IPS DF 6.9 (cell line): ENCODE measurements around the gene CAMTA1.

Experiments
- DNase-seq: peaks from one replicate; pipeline ENCODE4 v3.0.0-alpha.2; 2013; ENCODE audit warnings: low read depth, low spot score
- H3K27ac ChIP-seq: one replicate; pipeline ENCODE4 v1.5.1; 2013; ENCODE audit warnings: low read length, control low read depth
- H3K27me3 ChIP-seq: 2 replicates; pipeline ENCODE4 v1.6.1; 2013; ENCODE audit warnings: mild to moderate bottlenecking, low read length; ENCODE audit not compliant: control insufficient read depth, insufficient read depth
- H3K36me3 ChIP-seq: 2 replicates; pipeline ENCODE4 v1.6.1; 2013; ENCODE audit warnings: low read length; ENCODE audit not compliant: control insufficient read depth, insufficient read depth
- H3K4me1 ChIP-seq: 2 replicates; pipeline ENCODE4 v1.6.1; 2013; ENCODE audit warnings: low read length; ENCODE audit not compliant: control insufficient read depth, insufficient read depth
- H3K4me3 ChIP-seq: 2 replicates; pipeline ENCODE4 v1.5.1; 2013; ENCODE audit warnings: mild to moderate bottlenecking, low read length
- H3K9me3 ChIP-seq: 2 replicates; pipeline ENCODE4 v1.6.1; 2013; ENCODE audit warnings: low read length, inconsistent platforms; ENCODE audit not compliant: control insufficient read depth, insufficient read depth
- WGBS: extraction: QIAGEN DNeasy Blood & Tissue Kit; methylation state at CpG from one replicate; pipeline ENCODE4 v1.1.7; 2013; ENCODE audit warnings: mixed read lengths, missing lambda C conversion rate; ENCODE audit not compliant: insufficient read length, insufficient coverage; 5-methylcytosine and 5-hydroxymethylcytosine counted together

CAMTA1 gene

GRCh38 chr1:7674972-7675371 is 889.7 kb downstream of the CAMTA1 start:
- peaks cover 6% of the 10 kb centered on the region for H3K4me1 ChIP-seq
- no peaks in the 10 kb centered on the region for H3K36me3 ChIP-seq
- no peak overlapping the region for H3K27ac ChIP-seq
- no peaks in the 10 kb centered on the region for H3K9me3 ChIP-seq
- DNase-seq: no peak
- no peaks in the 10 kb centered on the region for H3K27me3 ChIP-seq
- no CpG with 5 or more reads among the region's 4 CpGs for WGBS
- no peak overlapping the region for H3K4me3 ChIP-seq

- no peaks in the 10 kb centered on the region; the same call in 1 of the 2 replicates for H3K27me3 ChIP-seq
- H3K27ac ChIP-seq: no peak overlapping the region
- WGBS: no CpG with 5 or more reads among the region's 19 CpGs
- 0 out of 2 replicates have a peak, but pooled peaks cover 1% of the 10 kb centered on the region for H3K4me1 ChIP-seq
- no peak overlapping the region for H3K4me3 ChIP-seq
- H3K9me3 ChIP-seq: no peaks in the 10 kb centered on the region
- no peak for DNase-seq
- no peaks in the 10 kb centered on the region for H3K36me3 ChIP-seq
Measured at GRCh38 chr1:7675431-7676273, 890.4 kb downstream of the CAMTA1 start.

- WGBS: no CpG with 5 or more reads among the region's 15 CpGs
- no peak for DNase-seq
- H3K27me3 ChIP-seq: no peaks in the 10 kb centered on the region; the same call in 1 of the 2 replicates
- H3K4me1 ChIP-seq: peaks cover 1% of the 10 kb centered on the region; the same call in 1 of the 2 replicates
- H3K36me3 ChIP-seq: no peaks in the 10 kb centered on the region
- H3K27ac ChIP-seq: no peak overlapping the region
- no peaks in the 10 kb centered on the region for H3K9me3 ChIP-seq
- no peak overlapping the region for H3K4me3 ChIP-seq
Measured at GRCh38 chr1:7676274-7676945, 891.2 kb downstream of the CAMTA1 start.

GRCh38 chr1:7677111-7677510 is 891.9 kb downstream of the CAMTA1 start:
- H3K4me1 ChIP-seq: peaks cover 1% of the 10 kb centered on the region; the same call in 1 of the 2 replicates
- WGBS: no CpG with 5 or more reads among the region's 7 CpGs
- H3K9me3 ChIP-seq: no peaks in the 10 kb centered on the region
- H3K36me3 ChIP-seq: no peaks in the 10 kb centered on the region
- no peak for DNase-seq
- H3K4me3 ChIP-seq: no peak overlapping the region
- H3K27me3 ChIP-seq: no peaks in the 10 kb centered on the region; the same call in 1 of the 2 replicates
- no peak overlapping the region for H3K27ac ChIP-seq

- Histone ChIP-seq H3K9me3 (no peaks in the 10 kb centered on the region), H3K36me3 (no peaks in the 10 kb centered on the region), H3K4me3 (no peak overlapping the region), H3K4me1 (peaks cover 1% of the 10 kb centered on the region), H3K27ac (no peak overlapping the region), H3K27me3 (no peaks in the 10 kb centered on the region; the same call in 1 of the 2 replicates)
- no CpG with 5 or more reads among the region's 10 CpGs for WGBS
- no peak for DNase-seq
Measured at GRCh38 chr1:7677815-7678214, 892.6 kb downstream of the CAMTA1 start.

- H3K4me1 ChIP-seq: peaks cover 1% of the 10 kb centered on the region
- H3K27me3 ChIP-seq: no peaks in the 10 kb centered on the region; the same call in 1 of the 2 replicates
- no CpG with 5 or more reads among the region's 9 CpGs for WGBS
- H3K4me3 ChIP-seq: no peak overlapping the region
- H3K9me3 ChIP-seq: no peaks in the 10 kb centered on the region
- no peak for DNase-seq
- no peak overlapping the region for H3K27ac ChIP-seq
- H3K36me3 ChIP-seq: no peaks in the 10 kb centered on the region
Measured at GRCh38 chr1:7678491-7679158, 893.4 kb downstream of the CAMTA1 start.

- WGBS: no CpG with 5 or more reads among the region's 17 CpGs
- H3K27ac ChIP-seq: no peak overlapping the region
- no peaks in the 10 kb centered on the region for H3K9me3 ChIP-seq
- no peak overlapping the region; the same call in 1 of the 2 replicates for H3K4me3 ChIP-seq
- H3K27me3 ChIP-seq: no peaks in the 10 kb centered on the region; the same call in 1 of the 2 replicates
- H3K36me3 ChIP-seq: no peaks in the 10 kb centered on the region
- peaks cover 1% of the 10 kb centered on the region for H3K4me1 ChIP-seq
- DNase-seq: no peak
Measured at GRCh38 chr1:7679159-7679872, 894.1 kb downstream of the CAMTA1 start.

GRCh38 chr1:7679873-7680206 is 894.6 kb downstream of the CAMTA1 start:
- WGBS: no CpG with 5 or more reads among the region's 14 CpGs
- Histone ChIP-seq H3K27ac (no peak overlapping the region), H3K4me1 (peaks cover 1% of the 10 kb centered on the region), H3K9me3 (no peaks in the 10 kb centered on the region), H3K4me3 (peak overlapping the region; percentile 80; the same call in 1 of the 2 replicates), H3K36me3 (no peaks in the 10 kb centered on the region), H3K27me3 (no peaks in the 10 kb centered on the region; the same call in 1 of the 2 replicates)
- no peak for DNase-seq

GRCh38 chr1:7680207-7680954 is 895.1 kb downstream of the CAMTA1 start:
- H3K27ac ChIP-seq: no peak overlapping the region
- no peaks in the 10 kb centered on the region for H3K9me3 ChIP-seq
- DNase-seq: no peak
- H3K27me3 ChIP-seq: no peaks in the 10 kb centered on the region; the same call in 1 of the 2 replicates
- H3K4me1 ChIP-seq: peaks cover 1% of the 10 kb centered on the region
- H3K36me3 ChIP-seq: no peaks in the 10 kb centered on the region
- no CpG with 5 or more reads among the region's 89 CpGs for WGBS
- peak overlapping the region; percentile 80; the same call in 1 of the 2 replicates for H3K4me3 ChIP-seq
